Upper lobe of right lung (tissue), 1 donor: ENCODE results near the gene TENT4B. TPM values are rescaled to one million over a fixed set of nuclear protein-coding genes. Genes with fewer than 3 reads are reported as not detected.

Experiments used
- ATAC-seq: fragments of 200-7000 bp; cut with Tn5 transposase; one replicate; pipeline ENCODE4 v1.9.1; 2020; ENCODE audit warnings: mild to moderate bottlenecking, moderate library complexity
- DNase-seq: peaks from one replicate; pipeline ENCODE4 v3.0.0-alpha.2; 2020
- H3K27ac ChIP-seq: fragments of 200-600 bp; one replicate; pipeline ENCODE4 v1.8.0; 2022
- H3K27me3 ChIP-seq: fragments of 200-600 bp; one replicate; pipeline ENCODE4 v1.8.0; 2022; ENCODE audit warnings: mild to moderate bottlenecking
- H3K36me3 ChIP-seq: fragments of 200-600 bp; one replicate; pipeline ENCODE4 v1.8.0; 2022
- H3K4me1 ChIP-seq: fragments of 200-600 bp; one replicate; pipeline ENCODE4 v1.8.0; 2022
- H3K4me3 ChIP-seq: fragments of 200-600 bp; one replicate; pipeline ENCODE4 v1.8.0; 2022; ENCODE audit warnings: mild to moderate bottlenecking
- H3K9me3 ChIP-seq: fragments of 200-600 bp; one replicate; pipeline ENCODE4 v1.8.0; 2022
- CTCF ChIP-seq: fragments of 200-600 bp; IDR thresholded peaks from one replicate; pipeline ENCODE4 v1.8.0; 2022; ENCODE audit warnings: antibody characterized with exemption
- intact Hi-C: fragments of 100-400 bp; cut with DNase I; formaldehyde crosslinking; loops from one replicate; pipeline ENCODE4 v1.11.0; 2022
- total RNA-seq: library from RNA; stranded (reverse); fragmentation: NEBNext Ultra II Directional; extraction: Animal tissue kit (Norgen Biotek cat#: 25700); gene quantifications from one replicate; pipeline ENCODE4 v1.2.1, GENCODE V29; 2021
- donor health status: DM: no; HTN: yes; CAD: no; lungs with severe emphysema.

Gene TENT4B
- total RNA-seq, 1 donor from 2014 or later, result 13.3 TPM

- intact Hi-C loops, result no loop called here
- peaks cover 68% of the 10 kb centered on the region for H3K36me3 ChIP-seq
- no peaks in the 10 kb centered on the region for H3K9me3 ChIP-seq
- ATAC-seq (no peak), DNase-seq (no peak)
- H3K27me3 ChIP-seq, result no peaks in the 10 kb centered on the region
- H3K4me3 ChIP-seq, result no peak overlapping the region
- H3K27ac ChIP-seq, result no peak overlapping the region
- no peak for TF ChIP-seq CTCF
- H3K4me1 ChIP-seq, result peaks cover 3% of the 10 kb centered on the region
These were observed 62.6 kb downstream of the TENT4B start for GRCh38 chr16:50215680-50216079.

- Histone ChIP-seq H3K9me3 (no peaks in the 10 kb centered on the region), H3K4me3 (no peak overlapping the region), H3K36me3 (peaks cover 73% of the 10 kb centered on the region), H3K27ac (no peak overlapping the region), H3K27me3 (no peaks in the 10 kb centered on the region), H3K4me1 (peaks cover 3% of the 10 kb centered on the region)
- no peak for TF ChIP-seq CTCF
- ATAC-seq (no peak), DNase-seq (no peak)
- intact Hi-C loops, result no loop called here
These were observed 63.1 kb downstream of the TENT4B start for GRCh38 chr16:50216231-50216630.

GRCh38 chr16:50219402-50219975 is 66.4 kb downstream of the TENT4B start:
- peaks cover 65% of the 10 kb centered on the region for H3K36me3 ChIP-seq
- DNase-seq (no peak), ATAC-seq (no peak)
- H3K4me1 ChIP-seq, result no peaks in the 10 kb centered on the region
- H3K9me3 ChIP-seq, result no peaks in the 10 kb centered on the region
- no peak for TF ChIP-seq CTCF
- H3K27me3 ChIP-seq, result no peaks in the 10 kb centered on the region
- H3K4me3 ChIP-seq, result no peak overlapping the region
- H3K27ac ChIP-seq, result no peak overlapping the region
- intact Hi-C loops, result no loop called here

- no peak for TF ChIP-seq CTCF
- no peaks in the 10 kb centered on the region for H3K4me1 ChIP-seq
- H3K4me3 ChIP-seq, result no peak overlapping the region
- intact Hi-C loops, result loop anchor here (10.0 kb wide), 1 partner anchor 141 kb away; the partner anchor contains the start of gene BRD7
- ATAC-seq, result no peak
- H3K9me3 ChIP-seq, result no peaks in the 10 kb centered on the region
- H3K27me3 ChIP-seq, result no peaks in the 10 kb centered on the region
- H3K36me3 ChIP-seq, result peaks cover 60% of the 10 kb centered on the region
- no peak overlapping the region for H3K27ac ChIP-seq
- no peak for DNase-seq
These were observed 71.2 kb downstream of the TENT4B start for GRCh38 chr16:50224286-50224685.

- intact Hi-C loops, result loop anchor here (10.0 kb wide), 1 partner anchor 138 kb away; the partner anchor contains the start of gene BRD7
- ATAC-seq, result no peak
- Histone ChIP-seq H3K27ac (no peak overlapping the region), H3K4me1 (no peaks in the 10 kb centered on the region), H3K27me3 (no peaks in the 10 kb centered on the region), H3K4me3 (no peak overlapping the region), H3K36me3 (peaks cover 55% of the 10 kb centered on the region), H3K9me3 (no peaks in the 10 kb centered on the region)
- DNase-seq, result no peak
- TF ChIP-seq CTCF, result no peak
These were observed 74.0 kb downstream of the TENT4B start for GRCh38 chr16:50227120-50227519.

- H3K27ac ChIP-seq, result no peak overlapping the region
- no peak for TF ChIP-seq CTCF
- H3K9me3 ChIP-seq, result no peaks in the 10 kb centered on the region
- peaks cover 55% of the 10 kb centered on the region for H3K36me3 ChIP-seq
- H3K4me1 ChIP-seq, result no peaks in the 10 kb centered on the region
- intact Hi-C loops, result loop anchor here (10.0 kb wide), 1 partner anchor 137 kb away; the partner anchor contains the start of gene BRD7
- no peaks in the 10 kb centered on the region for H3K27me3 ChIP-seq
- H3K4me3 ChIP-seq, result no peak overlapping the region
- ATAC-seq (no peak), DNase-seq (no peak)
These were observed 74.6 kb downstream of the TENT4B start for GRCh38 chr16:50227665-50228064.
